Right atrium auricular region (tissue), 2 donors: Measurements from ENCODE around the gene SEC24D. TPM values are rescaled to one million over a fixed set of nuclear protein-coding genes. Genes with fewer than 3 reads are reported as not detected.

Experiments
- DNase-seq: peaks from one replicate; pipeline ENCODE4 v3.0.0-alpha.2; 2019; ENCODE audit warnings: low spot score
- H3K27ac ChIP-seq, 2 donors: fragments of 200-600 bp; sonication (generic); 1 replicate in 1 of 2; 2 replicates in 1 of 2; pipeline ENCODE4 v1.5.1; 2016 to 2019
- H3K27me3 ChIP-seq, 2 donors: fragments of 200-600 bp; sonication (generic); one replicate each; pipeline versions ENCODE4 v1.5.1 to v1.6.0; 2017 to 2019
- H3K36me3 ChIP-seq: fragments of 200-600 bp; sonication (generic); one replicate; pipeline ENCODE4 v1.5.1; 2016
- H3K4me1 ChIP-seq, 2 donors: fragments of 200-600 bp; sonication (generic); one replicate each; pipeline versions ENCODE4 v1.5.1 to v1.6.0; 2017 to 2019
- H3K4me3 ChIP-seq, 2 donors: fragments of 200-600 bp; sonication (generic); 1 replicate in 1 of 2; 2 replicates in 1 of 2; pipeline ENCODE4 v1.5.1; 2017 to 2019; ENCODE audit warnings: mild to moderate bottlenecking in 1 of 2, moderate library complexity in 1 of 2
- H3K9me3 ChIP-seq, 2 donors: fragments of 200-600 bp; sonication (generic); one replicate each; pipeline ENCODE4 v1.5.1; 2019
- total RNA-seq, 2 donors: library from RNA; depleted of rRNA; stranded (reverse); fragments of >200 nt; gene quantifications; one replicate each; pipeline ENCODE4 v1.1.0, GENCODE V29; 2016
- TF ChIP-seq, protein P1 (sequence below), 2 donors: fragments of 200-600 bp; sonication (generic); IDR thresholded peaks; one replicate each; pipeline ENCODE4 v1.5.1; 2019; ENCODE audit warnings: antibody characterized with exemption in 2 of 2

SEC24D gene
- total RNA-seq, 2 donors from 2014 or later: 25.8 to 33.4 TPM

DNA sequence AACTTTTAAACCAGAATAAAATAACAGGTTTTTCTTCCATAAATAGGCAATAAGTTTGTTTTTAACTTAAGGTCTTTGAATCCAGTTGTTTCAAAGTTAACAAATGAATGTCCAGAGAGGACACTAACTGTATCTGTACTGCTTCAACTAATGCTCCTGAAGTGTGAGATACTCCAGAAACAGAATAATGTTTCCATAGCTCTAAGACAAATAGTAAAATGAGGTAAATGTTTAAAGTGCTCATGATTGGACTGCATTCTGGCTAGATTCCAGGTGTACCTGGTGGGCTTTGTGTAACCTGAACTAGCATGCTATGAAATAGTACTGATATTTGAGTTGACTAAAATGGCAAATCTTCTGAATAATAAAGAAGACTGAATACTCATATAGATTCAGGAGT is 99.0 kb downstream of the SEC24D start:
- Histone ChIP-seq H3K9me3 (no peaks in the 10 kb centered on the region), H3K27me3 (no peaks in the 10 kb centered on the region), H3K4me1 (peaks cover 0 to 9% of the 10 kb centered on the region in 2 donors), H3K4me3 (no peak overlapping the region), H3K36me3 (peaks cover 62% of the 10 kb centered on the region), H3K27ac (no peak overlapping the region)
- TF ChIP-seq, protein P1, sequence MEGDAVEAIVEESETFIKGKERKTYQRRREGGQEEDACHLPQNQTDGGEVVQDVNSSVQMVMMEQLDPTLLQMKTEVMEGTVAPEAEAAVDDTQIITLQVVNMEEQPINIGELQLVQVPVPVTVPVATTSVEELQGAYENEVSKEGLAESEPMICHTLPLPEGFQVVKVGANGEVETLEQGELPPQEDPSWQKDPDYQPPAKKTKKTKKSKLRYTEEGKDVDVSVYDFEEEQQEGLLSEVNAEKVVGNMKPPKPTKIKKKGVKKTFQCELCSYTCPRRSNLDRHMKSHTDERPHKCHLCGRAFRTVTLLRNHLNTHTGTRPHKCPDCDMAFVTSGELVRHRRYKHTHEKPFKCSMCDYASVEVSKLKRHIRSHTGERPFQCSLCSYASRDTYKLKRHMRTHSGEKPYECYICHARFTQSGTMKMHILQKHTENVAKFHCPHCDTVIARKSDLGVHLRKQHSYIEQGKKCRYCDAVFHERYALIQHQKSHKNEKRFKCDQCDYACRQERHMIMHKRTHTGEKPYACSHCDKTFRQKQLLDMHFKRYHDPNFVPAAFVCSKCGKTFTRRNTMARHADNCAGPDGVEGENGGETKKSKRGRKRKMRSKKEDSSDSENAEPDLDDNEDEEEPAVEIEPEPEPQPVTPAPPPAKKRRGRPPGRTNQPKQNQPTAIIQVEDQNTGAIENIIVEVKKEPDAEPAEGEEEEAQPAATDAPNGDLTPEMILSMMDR (IDR thresholded peaks at IDR 0.05): no peak
- no peak for DNase-seq

DNA sequence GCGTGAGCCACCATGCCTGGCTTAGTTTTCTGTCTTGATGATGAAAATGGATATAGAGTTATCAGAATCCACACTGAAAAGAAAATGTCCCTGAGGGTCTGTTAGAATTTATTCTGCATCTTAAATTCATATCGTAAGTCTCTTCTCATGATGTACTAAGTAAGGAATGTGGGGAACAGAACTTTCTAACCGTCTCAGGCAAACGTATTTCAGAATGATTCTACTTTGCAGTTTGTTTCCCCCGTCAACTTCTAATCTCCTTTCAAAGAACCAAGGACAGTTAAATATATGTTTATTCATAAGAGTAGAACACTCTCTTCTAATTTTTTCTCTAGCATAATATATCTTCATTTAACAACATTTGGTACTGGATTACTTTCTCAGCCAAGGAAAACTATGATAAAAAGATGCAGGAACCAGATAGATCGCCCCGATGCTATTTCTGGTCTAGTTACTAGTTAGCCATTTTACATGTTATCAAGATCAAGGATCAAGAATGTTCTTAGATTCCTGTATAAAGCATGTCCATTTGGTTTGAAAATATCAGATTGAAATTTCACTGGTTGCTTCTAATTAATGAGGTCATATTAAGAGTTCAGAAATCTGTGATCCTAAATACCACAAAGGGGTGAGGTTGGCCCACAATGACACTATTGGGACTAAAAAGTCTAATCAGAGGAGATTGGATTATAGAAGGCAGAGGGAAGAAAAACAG is 101.3 kb downstream of the SEC24D start:
- Histone ChIP-seq H3K27ac (no peak overlapping the region), H3K36me3 (peaks cover 71% of the 10 kb centered on the region)
- no peak for DNase-seq

DNA sequence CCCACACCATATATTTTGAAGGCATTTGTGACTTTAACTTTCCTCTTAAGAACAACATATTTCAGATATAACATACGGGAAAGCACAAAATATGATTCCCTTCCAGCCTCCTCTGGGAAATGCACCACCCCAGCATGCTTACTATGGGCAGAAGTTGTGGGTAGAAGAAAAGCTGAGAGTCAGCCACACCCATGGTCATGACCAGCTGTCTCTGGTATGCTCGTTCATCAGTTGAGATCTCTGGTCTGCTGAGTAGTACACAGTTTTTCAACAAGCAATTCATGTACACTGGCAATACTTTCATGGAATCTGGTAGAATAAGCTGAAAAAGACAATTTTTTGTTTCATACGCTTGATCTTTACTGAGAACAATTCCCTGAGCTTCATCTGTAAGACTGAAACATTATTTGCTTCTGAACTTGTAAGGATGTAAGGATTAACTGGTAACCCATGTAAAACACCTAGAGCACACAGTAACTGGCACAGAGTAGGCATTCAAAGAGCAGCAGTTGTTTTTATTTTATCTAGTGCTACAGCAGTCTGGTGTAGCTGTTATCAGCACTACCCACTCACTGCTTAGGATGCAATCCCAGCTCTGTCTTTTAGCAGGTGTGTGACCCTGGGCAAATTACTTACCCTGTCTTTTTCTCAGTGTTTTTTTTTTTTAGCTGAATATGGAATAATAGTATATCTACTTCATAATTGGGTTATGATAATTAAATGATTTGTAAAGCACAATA is 103.2 kb downstream of the SEC24D start:
- TF ChIP-seq, protein P1 (IDR thresholded peaks at IDR 0.05): no peak
- no peak for DNase-seq
- Histone ChIP-seq H3K27me3 (no peaks in the 10 kb centered on the region), H3K4me3 (no peak overlapping the region), H3K9me3 (no peaks in the 10 kb centered on the region), H3K4me1 (no peaks in the 10 kb centered on the region), H3K27ac (no peak overlapping the region), H3K36me3 (peaks cover 69% of the 10 kb centered on the region)

More for the DNA sequence above, 101.3 kb downstream of the SEC24D start:
- no peak overlapping the region for H3K4me3 ChIP-seq
- H3K9me3 ChIP-seq: no peaks in the 10 kb centered on the region
- no peaks in the 10 kb centered on the region for H3K4me1 ChIP-seq
- TF ChIP-seq, protein P1 (IDR thresholded peaks at IDR 0.05): no peak
- H3K27me3 ChIP-seq: no peaks in the 10 kb centered on the region

DNA sequence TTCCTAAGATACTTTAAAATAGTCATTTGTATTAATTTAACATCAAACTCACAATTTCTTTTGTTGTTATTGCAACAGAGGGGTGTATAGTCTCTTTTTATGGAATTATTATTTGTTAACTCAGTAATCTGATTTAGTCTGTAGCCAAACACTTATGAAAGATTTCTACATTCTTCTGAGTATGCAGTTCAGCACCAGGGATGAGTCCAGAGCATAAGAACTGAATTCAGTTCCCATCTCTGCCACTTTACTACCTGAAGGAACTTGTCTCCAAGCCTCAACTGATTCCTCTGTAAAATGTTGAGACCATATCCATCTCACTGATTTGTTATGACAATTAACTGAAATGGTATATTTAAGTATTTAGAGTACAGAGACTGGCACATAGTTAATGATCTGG is 105.2 kb downstream of the SEC24D start:
- DNase-seq: no peak
- no peaks in the 10 kb centered on the region for H3K27me3 ChIP-seq
- TF ChIP-seq, protein P1 (IDR thresholded peaks at IDR 0.05): no peak
- no peak overlapping the region for H3K4me3 ChIP-seq
- H3K9me3 ChIP-seq: no peaks in the 10 kb centered on the region
- no peak overlapping the region for H3K27ac ChIP-seq
- H3K36me3 ChIP-seq: peaks cover 67% of the 10 kb centered on the region
- no peaks in the 10 kb centered on the region for H3K4me1 ChIP-seq

DNA sequence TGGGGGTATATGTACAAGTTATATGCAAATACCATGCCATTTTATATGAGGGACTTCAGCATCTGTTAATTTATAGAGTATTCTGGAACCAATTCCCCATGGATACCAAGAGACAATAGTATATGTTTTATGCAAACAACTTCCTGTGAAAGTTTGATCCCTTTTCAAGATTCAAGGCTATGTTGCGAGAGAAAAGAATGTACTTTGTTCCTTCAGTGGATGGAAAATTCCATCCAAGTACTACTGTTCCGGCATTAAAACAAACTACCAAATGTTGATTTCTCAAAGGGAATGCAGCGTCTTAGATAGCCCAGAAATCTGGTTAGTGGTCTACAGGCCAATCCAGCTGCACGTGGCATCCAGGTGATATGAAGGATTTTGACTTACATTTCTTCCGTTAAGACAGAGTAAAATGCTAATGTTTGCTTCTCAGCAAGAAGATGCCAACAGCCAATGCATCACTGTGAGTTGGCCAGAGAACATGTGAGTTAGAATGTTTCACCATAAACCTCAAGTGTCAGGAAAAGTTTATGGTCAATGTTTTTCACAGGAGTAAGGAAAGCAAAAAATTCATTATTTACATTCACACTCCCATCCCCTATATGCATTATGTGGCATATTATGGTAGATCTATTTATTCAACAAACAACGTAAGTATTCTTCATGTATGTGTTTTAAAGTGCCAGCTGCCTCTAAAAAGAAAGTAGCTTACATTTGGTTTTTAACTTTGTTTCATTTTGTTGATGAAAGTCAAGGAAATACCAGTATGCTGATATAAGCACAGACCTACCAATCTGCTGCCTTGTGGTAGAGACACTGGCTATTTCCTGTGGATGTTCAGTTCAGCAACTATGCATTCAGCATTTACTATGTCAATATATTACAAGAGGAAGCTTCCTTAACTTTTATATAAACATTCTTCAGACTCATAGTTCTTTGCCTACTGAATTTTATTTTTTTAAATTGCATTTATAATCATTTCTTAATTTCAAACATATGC is 106.3 kb downstream of the SEC24D start:
- Histone ChIP-seq H3K4me3 (no peak overlapping the region), H3K27ac (no peak overlapping the region), H3K4me1 (no peaks in the 10 kb centered on the region), H3K9me3 (no peaks in the 10 kb centered on the region), H3K27me3 (no peaks in the 10 kb centered on the region), H3K36me3 (peaks cover 77% of the 10 kb centered on the region)
- TF ChIP-seq, protein P1 (IDR thresholded peaks at IDR 0.05): no peak
- DNase-seq: no peak
